HEK293T (cell line): ENCODE data around the gene EXOC4.

Source experiments
- CTCF ChIA-PET: fragments of 350-600 bp; formaldehyde crosslinking; extraction: SDS; loops from one replicate; lab custom pipeline; 2021; ENCODE audit warnings: antibody characterized with exemption, inconsistent platforms; lab: Yijun Ruan, JAX
- POLR2A ChIA-PET: fragments of 350-600 bp; formaldehyde crosslinking; extraction: SDS; loops from one replicate; lab custom pipeline; 2020; ENCODE audit warnings: antibody characterized with exemption, inconsistent platforms; lab: Yijun Ruan, JAX
- DNase-seq: peaks from one replicate; pipeline ENCODE4 v3.0.0; 2012; ENCODE audit warnings: mixed read lengths; ENCODE audit errors: extremely low spot score
- ARNT ChIP-seq: fragments of 450-650 bp; IDR thresholded peaks from 2 replicates; pipeline ENCODE4 v1.6.1; 2017; ENCODE audit warnings: mild to moderate bottlenecking
- BHLHE40 ChIP-seq: fragments of 450-650 bp; IDR thresholded peaks from 2 replicates; pipeline ENCODE4 v1.6.1; 2016; ENCODE audit warnings: mild to moderate bottlenecking, moderate library complexity, borderline replicate concordance
- CTBP1 ChIP-seq: fragments of 450-650 bp; IDR thresholded peaks from 2 replicates; pipeline ENCODE4 v1.6.1; 2016; ENCODE audit warnings: borderline replicate concordance
- ELF4 ChIP-seq: fragments of 450-650 bp; IDR thresholded peaks from 2 replicates; pipeline ENCODE4 v1.6.1; 2017; ENCODE audit warnings: antibody characterized with exemption
- FOXA1 ChIP-seq: fragments of 450-650 bp; IDR thresholded peaks from 2 replicates; pipeline ENCODE4 v1.6.1; 2016; ENCODE audit warnings: mild to moderate bottlenecking
- FOXK2 ChIP-seq: fragments of 450-650 bp; IDR thresholded peaks from 2 replicates; pipeline ENCODE4 v1.6.1; 2016; ENCODE audit warnings: mild to moderate bottlenecking
- FOXM1 ChIP-seq: fragments of 450-650 bp; IDR thresholded peaks from 2 replicates; pipeline ENCODE4 v1.6.1; 2017; ENCODE audit warnings: mild to moderate bottlenecking, borderline replicate concordance
- HDGF ChIP-seq: fragments of 450-650 bp; IDR thresholded peaks from 2 replicates; pipeline ENCODE4 v1.6.1; 2017; ENCODE audit warnings: antibody characterized with exemption, borderline replicate concordance
- L3MBTL2 ChIP-seq: fragments of 450-650 bp; conservative IDR thresholded peaks from 2 replicates; pipeline ENCODE4 v1.6.1; 2016; ENCODE audit warnings: mild to moderate bottlenecking
- LEF1 ChIP-seq: fragments of 450-650 bp; IDR thresholded peaks from 2 replicates; pipeline ENCODE4 v1.6.1; 2017; ENCODE audit warnings: mild to moderate bottlenecking, borderline replicate concordance
- NFRKB ChIP-seq: fragments of 450-650 bp; IDR thresholded peaks from 2 replicates; pipeline ENCODE4 v1.6.1; 2016; ENCODE audit warnings: mild to moderate bottlenecking, moderate library complexity
- SP1 ChIP-seq: fragments of 450-650 bp; IDR thresholded peaks from 2 replicates; pipeline ENCODE4 v1.6.1; 2017
- SUZ12 ChIP-seq: fragments of 450-650 bp; IDR thresholded peaks from 2 replicates; pipeline ENCODE4 v1.6.1; 2016; ENCODE audit warnings: mild to moderate bottlenecking
- TARDBP ChIP-seq: fragments of 450-650 bp; IDR thresholded peaks from 2 replicates; pipeline ENCODE4 v1.6.1; 2016
- ZNF384 ChIP-seq: fragments of 450-650 bp; IDR thresholded peaks from 2 replicates; pipeline ENCODE4 v1.6.1; 2016
- TF ChIP-seq, protein P1 (sequence below): fragments of 450-650 bp; IDR thresholded peaks from 2 replicates; pipeline ENCODE4 v1.6.1; 2016

The EXOC4 gene

GRCh38 chr7:133576612-133577168 is 323.8 kb downstream of the EXOC4 start:
- POLR2A ChIA-PET, result no interaction called here
- no peak for TF ChIP-seq ZNF384
- no peak for TF ChIP-seq SP1
- TF ChIP-seq CTBP1, result no peak
- DNase-seq, result no peak
- CTCF ChIA-PET, result no interaction called here

DNA sequence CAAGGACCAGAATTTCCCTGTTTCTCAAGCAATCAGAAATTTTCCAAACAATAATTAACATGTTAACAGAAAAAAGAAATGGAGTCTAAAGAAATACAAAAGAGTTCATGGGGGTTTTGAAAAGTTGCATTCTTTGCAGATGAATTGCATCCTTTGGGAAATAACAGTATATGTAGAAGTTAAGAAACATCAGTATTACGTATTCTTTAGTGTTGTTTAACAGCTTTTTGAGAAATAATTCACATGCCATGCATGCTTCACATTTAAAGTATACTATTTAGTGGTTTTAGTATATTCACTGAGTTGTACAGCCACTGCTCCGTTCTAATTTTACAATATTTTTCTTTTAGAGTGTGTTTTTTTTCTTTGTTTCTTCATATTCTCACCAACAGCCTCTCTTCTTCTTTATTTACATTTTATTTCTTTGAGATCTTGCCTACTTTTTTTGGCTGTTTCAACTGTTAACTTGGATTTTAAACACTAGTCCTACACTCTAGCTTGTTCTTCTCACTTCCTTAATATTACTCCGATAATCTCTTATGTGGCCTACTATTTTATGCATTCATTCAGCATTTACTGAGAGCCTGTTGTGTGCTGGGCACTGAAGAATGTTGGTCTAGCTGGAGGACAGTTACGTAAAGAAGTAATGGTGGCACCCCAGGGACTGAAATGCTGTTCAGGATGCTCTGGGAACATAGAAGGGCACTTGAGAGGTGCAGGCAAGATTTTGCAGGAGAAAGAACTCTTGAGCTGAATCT is 330.1 kb downstream of the EXOC4 start:
- no peak for TF ChIP-seq FOXA1
- no peak for TF ChIP-seq BHLHE40
- no peak for TF ChIP-seq ZNF384
- TF ChIP-seq L3MBTL2, result no peak
- TF ChIP-seq ELF4, result no peak
- no peak for TF ChIP-seq TARDBP
- TF ChIP-seq CTBP1, result no peak
- TF ChIP-seq FOXK2, result no peak
- DNase-seq, result no peak
- POLR2A ChIA-PET, result no interaction called here
- CTCF ChIA-PET, result interaction anchor here (0.7 kb wide), 1 partner anchor 20 kb away, joined by 3 read pairs; no protein-coding TSS in a partner anchor

GRCh38 chr7:133583545-133584171 is 330.8 kb downstream of the EXOC4 start:
- no peak for DNase-seq
- CTCF ChIA-PET, result no interaction called here
- TF ChIP-seq ZNF384, result no peak
- TF ChIP-seq FOXK2, result no peak
- TF ChIP-seq TARDBP, result no peak
- POLR2A ChIA-PET, result no interaction called here

DNA sequence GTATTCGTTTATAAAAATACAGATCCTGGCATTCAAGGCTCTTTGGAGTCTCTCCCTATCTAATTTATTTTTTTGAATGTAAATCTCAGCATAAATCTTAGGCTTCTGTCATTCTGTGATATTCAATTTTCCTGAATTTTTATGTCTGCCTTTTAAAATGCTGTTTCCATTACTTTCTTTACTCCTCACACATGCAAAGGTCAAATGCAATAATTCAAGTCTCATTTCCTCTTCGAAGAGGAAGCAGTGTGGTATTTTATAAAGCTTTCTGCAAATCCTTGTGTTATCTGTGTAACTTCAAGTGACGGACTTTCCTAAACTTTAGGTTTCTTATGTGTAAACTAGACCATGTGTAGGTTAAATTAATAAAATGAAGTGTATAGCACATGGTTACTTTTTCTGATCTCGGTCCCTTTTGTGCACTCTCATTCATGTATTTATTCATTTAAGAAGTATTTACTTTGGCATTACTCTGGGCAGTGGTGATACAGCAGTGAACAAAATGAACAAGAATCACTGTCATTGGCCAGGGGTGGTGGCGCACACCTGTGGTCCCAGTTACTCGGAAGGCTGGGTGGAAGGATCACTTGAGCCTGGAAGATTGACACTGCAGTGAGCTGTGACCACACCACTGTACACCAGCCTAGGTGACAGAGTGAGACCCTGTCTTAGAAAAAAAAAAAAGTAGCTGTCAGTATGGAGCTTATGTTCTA is 332.2 kb downstream of the EXOC4 start:
- CTCF ChIA-PET, result no interaction called here
- DNase-seq, result no peak
- TF ChIP-seq HDGF (no peak), SP1 (no peak), SUZ12 (no peak), FOXM1 (no peak), FOXK2 (no peak), L3MBTL2 (no peak), BHLHE40 (no peak), TARDBP (no peak), FOXA1 (no peak)
- POLR2A ChIA-PET, result no interaction called here

GRCh38 chr7:133586253-133586652 is 333.4 kb downstream of the EXOC4 start:
- ChIA-PET POLR2A (no interaction called here), CTCF (no interaction called here)
- no peak for DNase-seq
- TF ChIP-seq SP1 (no peak), LEF1 (no peak), FOXM1 (no peak), HDGF (no peak), NFRKB (no peak), L3MBTL2 (no peak), ELF4 (no peak), FOXA1 (no peak), ZNF384 (no peak), TARDBP (no peak), CTBP1 (no peak), SUZ12 (no peak), FOXK2 (no peak), ARNT (no peak), BHLHE40 (no peak)
- TF ChIP-seq, protein P1, sequence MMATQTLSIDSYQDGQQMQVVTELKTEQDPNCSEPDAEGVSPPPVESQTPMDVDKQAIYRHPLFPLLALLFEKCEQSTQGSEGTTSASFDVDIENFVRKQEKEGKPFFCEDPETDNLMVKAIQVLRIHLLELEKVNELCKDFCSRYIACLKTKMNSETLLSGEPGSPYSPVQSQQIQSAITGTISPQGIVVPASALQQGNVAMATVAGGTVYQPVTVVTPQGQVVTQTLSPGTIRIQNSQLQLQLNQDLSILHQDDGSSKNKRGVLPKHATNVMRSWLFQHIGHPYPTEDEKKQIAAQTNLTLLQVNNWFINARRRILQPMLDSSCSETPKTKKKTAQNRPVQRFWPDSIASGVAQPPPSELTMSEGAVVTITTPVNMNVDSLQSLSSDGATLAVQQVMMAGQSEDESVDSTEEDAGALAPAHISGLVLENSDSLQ, result no peak

DNA sequence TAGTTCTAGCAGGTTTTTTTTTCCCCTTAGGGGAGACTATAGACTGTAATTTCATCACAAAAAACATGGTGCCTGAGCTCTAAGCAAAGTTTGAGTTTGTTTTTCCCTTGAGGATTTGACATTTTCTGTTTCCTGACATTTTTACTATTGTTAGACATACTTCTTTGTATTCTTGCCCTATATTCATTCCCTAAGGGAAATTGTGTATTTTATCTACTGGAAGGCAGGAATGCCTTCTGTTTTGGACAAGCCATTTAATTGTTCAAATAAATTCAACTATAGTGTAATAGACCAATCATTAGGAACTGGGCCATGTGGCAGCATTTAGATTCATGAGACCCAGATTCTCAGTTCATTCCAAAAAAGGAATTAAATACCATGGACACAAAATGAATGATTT is 335.0 kb downstream of the EXOC4 start:
- TF ChIP-seq SP1, result no peak
- no peak for TF ChIP-seq ELF4
- no peak for TF ChIP-seq BHLHE40
- TF ChIP-seq FOXK2, result no peak
- TF ChIP-seq, protein P1, result no peak
- no peak for TF ChIP-seq L3MBTL2
- no peak for TF ChIP-seq TARDBP
- TF ChIP-seq CTBP1, result no peak
- TF ChIP-seq ZNF384, result no peak
- TF ChIP-seq HDGF, result no peak
- ChIA-PET POLR2A (no interaction called here), CTCF (interaction anchor here (0.6 kb wide), 1 partner anchor 63 kb away, joined by 3 read pairs; no protein-coding TSS in a partner anchor)
- DNase-seq, result no peak

DNA sequence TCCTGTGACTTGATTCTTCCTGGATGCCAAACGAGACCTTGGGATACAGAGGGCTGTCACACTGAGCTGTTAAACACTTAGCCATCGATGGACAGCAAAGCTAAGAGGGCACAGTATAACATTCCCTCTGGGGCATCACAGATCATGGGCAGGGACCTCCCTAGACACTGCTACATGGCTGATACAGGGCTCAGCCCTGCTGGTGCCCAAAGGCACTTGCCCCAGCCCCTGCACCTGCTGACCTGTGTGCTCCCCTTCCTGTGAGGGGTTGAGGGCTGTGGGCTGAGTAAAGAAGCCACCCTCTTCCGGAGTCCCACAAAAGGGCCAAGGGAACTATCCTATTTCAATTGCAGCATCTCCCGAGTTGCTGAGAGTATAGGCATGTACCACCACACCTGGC is 337.9 kb downstream of the EXOC4 start:
- DNase-seq, result no peak
- POLR2A ChIA-PET, result no interaction called here
- CTCF ChIA-PET, result no interaction called here
- no peak for TF ChIP-seq HDGF
- TF ChIP-seq, protein P1, result no peak
- TF ChIP-seq ELF4, result no peak
- no peak for TF ChIP-seq LEF1
- TF ChIP-seq SUZ12, result no peak
- TF ChIP-seq TARDBP, result no peak
- no peak for TF ChIP-seq L3MBTL2
- no peak for TF ChIP-seq NFRKB
- TF ChIP-seq CTBP1, result no peak
- no peak for TF ChIP-seq FOXK2
- TF ChIP-seq SP1, result no peak
- TF ChIP-seq ARNT, result no peak
- no peak for TF ChIP-seq ZNF384
- no peak for TF ChIP-seq FOXM1
- TF ChIP-seq BHLHE40, result no peak
- no peak for TF ChIP-seq FOXA1
